ENCODE measurements around the gene NACC2.
"Not testable (repeated sequence)": the region's sequence is repeated elsewhere in the genome, so short reads cannot be mapped to it uniquely, and the experiment has no call there.

The NACC2 gene

DNA sequence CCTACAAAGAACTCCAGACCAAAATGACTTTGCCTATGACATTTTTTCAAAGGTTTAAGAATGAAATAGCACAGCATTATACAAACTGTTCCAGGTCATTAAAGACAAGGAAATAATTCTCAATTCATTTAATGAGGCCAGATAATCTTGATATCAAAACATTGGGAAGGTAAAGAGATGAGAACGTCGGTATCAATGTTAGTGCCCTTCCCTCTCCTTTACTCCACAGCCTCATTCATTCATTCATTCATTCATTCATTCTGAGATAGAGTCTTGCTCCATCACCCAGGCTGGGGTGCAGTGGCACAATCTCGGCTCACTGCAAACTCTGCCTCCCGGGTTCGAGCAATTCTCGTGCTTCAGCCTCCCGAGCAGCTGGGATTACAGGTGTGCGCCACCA is 64.0 kb downstream of the NACC2 start:
- no peak overlapping the region for H2AFZ ChIP-seq
- TF ChIP-seq, protein P1, sequence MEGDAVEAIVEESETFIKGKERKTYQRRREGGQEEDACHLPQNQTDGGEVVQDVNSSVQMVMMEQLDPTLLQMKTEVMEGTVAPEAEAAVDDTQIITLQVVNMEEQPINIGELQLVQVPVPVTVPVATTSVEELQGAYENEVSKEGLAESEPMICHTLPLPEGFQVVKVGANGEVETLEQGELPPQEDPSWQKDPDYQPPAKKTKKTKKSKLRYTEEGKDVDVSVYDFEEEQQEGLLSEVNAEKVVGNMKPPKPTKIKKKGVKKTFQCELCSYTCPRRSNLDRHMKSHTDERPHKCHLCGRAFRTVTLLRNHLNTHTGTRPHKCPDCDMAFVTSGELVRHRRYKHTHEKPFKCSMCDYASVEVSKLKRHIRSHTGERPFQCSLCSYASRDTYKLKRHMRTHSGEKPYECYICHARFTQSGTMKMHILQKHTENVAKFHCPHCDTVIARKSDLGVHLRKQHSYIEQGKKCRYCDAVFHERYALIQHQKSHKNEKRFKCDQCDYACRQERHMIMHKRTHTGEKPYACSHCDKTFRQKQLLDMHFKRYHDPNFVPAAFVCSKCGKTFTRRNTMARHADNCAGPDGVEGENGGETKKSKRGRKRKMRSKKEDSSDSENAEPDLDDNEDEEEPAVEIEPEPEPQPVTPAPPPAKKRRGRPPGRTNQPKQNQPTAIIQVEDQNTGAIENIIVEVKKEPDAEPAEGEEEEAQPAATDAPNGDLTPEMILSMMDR (IDR thresholded peaks at IDR 0.05), result no peak
- H3K27ac ChIP-seq, result no peak overlapping the region
- H3K27me3 ChIP-seq (ENCODE audit: control insufficient read depth, insufficient read depth, low read length), result no peaks in the 10 kb centered on the region
- H3K9ac ChIP-seq, result no peak overlapping the region
- H3K36me3 ChIP-seq (ENCODE audit: control insufficient read depth, insufficient read depth, low read length), result no peaks in the 10 kb centered on the region
- H3K4me3 ChIP-seq (ENCODE audit: low read depth, low read length), result no peak overlapping the region
- H3K4me1 ChIP-seq, result no peaks in the 10 kb centered on the region
- peaks cover 5% of the 10 kb centered on the region for H3K79me2 ChIP-seq
- H3K4me2 ChIP-seq (ENCODE audit: low read length), result no peak overlapping the region
- H3K9me3 ChIP-seq (ENCODE audit: control insufficient read depth, low read length), result no peaks in the 10 kb centered on the region

DNA sequence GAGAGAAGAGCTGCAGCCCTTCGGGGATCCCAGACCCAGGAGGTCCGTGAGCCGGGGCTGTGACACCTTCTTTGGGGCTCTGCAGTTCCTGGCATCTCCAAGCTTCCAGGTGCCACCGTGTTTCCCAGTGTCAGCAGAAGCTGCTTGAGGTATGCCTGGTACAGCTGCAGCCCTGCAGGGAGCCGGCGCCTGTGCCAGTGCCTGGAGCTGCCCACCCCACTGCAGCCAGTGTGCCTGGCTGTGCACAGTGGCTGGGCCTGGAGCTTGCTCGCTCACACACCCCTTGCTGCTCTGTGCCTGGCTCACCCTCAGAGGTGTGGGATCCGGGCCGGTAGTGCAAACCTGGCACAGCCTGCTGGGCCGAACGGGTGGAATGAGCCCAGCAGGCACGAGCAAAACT is 65.5 kb downstream of the NACC2 start:
- Histone ChIP-seq H3K27me3 (ENCODE audit: control insufficient read depth, insufficient read depth, low read length) (no peaks in the 10 kb centered on the region), H3K9me3 (ENCODE audit: control insufficient read depth, low read length) (no peaks in the 10 kb centered on the region), H3K4me3 (ENCODE audit: low read depth, low read length) (no peak overlapping the region), H3K36me3 (ENCODE audit: control insufficient read depth, insufficient read depth, low read length) (no peaks in the 10 kb centered on the region), H2AFZ (no peak overlapping the region), H3K79me2 (peaks cover 5% of the 10 kb centered on the region), H3K4me2 (ENCODE audit: low read length) (peak overlapping the region; percentile 11), H3K27ac (no peak overlapping the region), H3K9ac (no peak overlapping the region), H3K4me1 (no peaks in the 10 kb centered on the region)
- TF ChIP-seq, protein P1 (IDR thresholded peaks at IDR 0.05), result no peak

DNA sequence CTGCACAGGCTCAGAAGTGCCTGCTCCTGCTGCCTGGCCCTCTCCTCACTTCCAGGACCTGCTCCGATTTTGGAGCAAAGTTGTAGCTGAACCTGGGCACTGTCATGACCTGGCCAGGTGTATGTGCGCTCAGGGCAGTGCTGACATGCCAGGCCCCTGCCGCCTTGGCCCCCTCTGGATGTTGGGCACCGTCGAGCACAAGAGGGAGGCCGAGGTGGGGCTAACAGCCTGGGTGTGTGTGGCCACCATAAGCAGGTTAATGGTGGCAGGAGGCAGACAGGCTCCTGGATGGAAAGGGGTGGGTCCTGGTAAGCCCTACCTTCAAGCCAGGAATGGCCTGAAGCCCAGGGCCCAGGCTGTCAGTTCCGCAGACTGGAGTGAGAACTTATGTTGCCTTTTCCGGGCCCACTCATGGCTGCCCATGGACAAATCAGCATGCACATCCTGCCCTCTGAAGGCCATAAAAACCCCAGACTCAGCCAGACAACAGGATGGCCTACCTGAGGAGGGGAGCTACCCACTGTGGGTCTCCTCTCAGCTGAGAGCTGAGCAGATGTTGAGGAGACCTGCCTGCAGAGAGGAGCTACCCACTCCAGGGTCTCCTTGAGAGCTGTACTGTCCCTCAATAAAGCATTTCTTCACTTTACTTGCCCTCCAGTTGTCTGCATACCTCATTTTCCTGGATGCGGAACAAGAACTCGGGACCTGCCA is 66.2 kb downstream of the NACC2 start:
- Histone ChIP-seq H2AFZ (no peak overlapping the region), H3K36me3 (ENCODE audit: control insufficient read depth, insufficient read depth, low read length) (no peaks in the 10 kb centered on the region), H3K9ac (no peak overlapping the region), H3K27me3 (ENCODE audit: control insufficient read depth, insufficient read depth, low read length) (no peaks in the 10 kb centered on the region), H3K4me2 (ENCODE audit: low read length) (no peak overlapping the region), H3K9me3 (ENCODE audit: control insufficient read depth, low read length) (no peaks in the 10 kb centered on the region), H3K4me1 (no peaks in the 10 kb centered on the region), H3K27ac (no peak overlapping the region), H3K79me2 (peaks cover 5% of the 10 kb centered on the region), H3K4me3 (ENCODE audit: low read depth, low read length) (no peak overlapping the region)
- TF ChIP-seq, protein P1 (IDR thresholded peaks at IDR 0.05), result no peak

DNA sequence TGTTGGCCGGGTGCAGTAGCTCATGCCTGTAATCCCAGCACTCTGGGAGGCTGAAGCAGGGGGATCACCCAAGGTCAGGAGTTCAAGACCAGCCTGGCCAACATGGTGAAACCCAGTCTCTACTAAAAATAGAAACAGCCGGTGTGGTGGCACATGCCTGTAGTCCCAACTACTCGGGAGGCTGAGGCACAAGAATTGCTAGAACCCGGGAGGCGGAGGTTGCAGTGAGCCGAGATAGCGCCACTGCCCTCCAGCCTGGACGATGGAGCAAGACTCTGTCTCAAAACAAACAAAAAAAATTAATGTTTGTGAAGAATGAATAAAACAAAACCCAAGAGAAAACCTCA is 68.2 kb downstream of the NACC2 start:
- H3K4me1 ChIP-seq, H3K9ac ChIP-seq, H2AFZ ChIP-seq: not testable (repeated sequence)

DNA sequence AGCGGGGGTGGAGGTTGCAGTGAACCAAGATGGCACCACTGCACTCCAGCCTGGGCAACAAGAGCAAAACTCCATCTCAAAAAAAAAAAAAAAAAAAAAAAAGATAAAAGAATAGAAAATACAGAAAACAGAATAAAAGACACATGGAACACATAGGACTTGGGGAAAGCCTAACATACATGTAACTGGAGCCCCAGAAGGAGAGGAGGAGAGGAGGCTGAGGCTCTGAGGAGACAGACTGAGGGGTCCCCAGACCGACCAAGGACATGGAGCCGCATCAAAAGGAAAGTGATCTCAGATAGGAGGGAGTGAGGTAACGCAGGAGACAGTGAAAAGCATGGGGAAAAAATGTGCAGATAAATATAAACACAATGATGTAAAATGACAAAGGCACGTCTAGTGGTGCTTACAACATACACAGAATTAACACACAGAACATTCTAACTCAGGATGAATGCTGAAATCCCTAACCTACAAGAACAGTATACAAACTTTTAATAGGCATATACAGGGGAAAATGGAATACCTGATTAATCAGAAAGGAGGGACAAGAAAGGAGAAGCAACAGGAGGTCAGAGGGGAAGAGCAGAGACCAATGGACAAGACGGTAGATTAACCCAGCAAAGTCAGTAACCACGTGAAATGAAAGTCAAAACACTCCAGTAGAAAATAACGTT is 68.7 kb downstream of the NACC2 start:
- Histone ChIP-seq H3K27me3 (ENCODE audit: control insufficient read depth, insufficient read depth, low read length) (no peaks in the 10 kb centered on the region), H3K9me3 (ENCODE audit: control insufficient read depth, low read length) (no peaks in the 10 kb centered on the region), H3K4me2 (ENCODE audit: low read length) (no peak overlapping the region), H2AFZ (no peak overlapping the region), H3K4me1 (no peaks in the 10 kb centered on the region), H3K9ac (no peak overlapping the region), H3K27ac (no peak overlapping the region), H3K4me3 (ENCODE audit: low read depth, low read length) (no peak overlapping the region), H3K36me3 (ENCODE audit: control insufficient read depth, insufficient read depth, low read length) (no peaks in the 10 kb centered on the region), H3K79me2 (peaks cover 9% of the 10 kb centered on the region)
- TF ChIP-seq, protein P1 (IDR thresholded peaks at IDR 0.05), result no peak

More for the DNA sequence above, 68.2 kb downstream of the NACC2 start:
- H3K36me3 ChIP-seq (ENCODE audit: control insufficient read depth, insufficient read depth, low read length); H3K79me2 ChIP-seq; H3K9me3 ChIP-seq (ENCODE audit: control insufficient read depth, low read length); H3K27me3 ChIP-seq (ENCODE audit: control insufficient read depth, insufficient read depth, low read length); H3K4me3 ChIP-seq (ENCODE audit: low read depth, low read length); H3K4me2 ChIP-seq (ENCODE audit: low read length); H3K27ac ChIP-seq: not testable (repeated sequence)

Data from parathyroid adenoma (tissue), 2 donors.